Activated CD4-positive, alpha-beta T cell treated with anti-CD3 and anti-CD28 coated beads, Interleukin-2, amount 50 U/mL, for 24 hours (primary cell): ENCODE results near the gene SUGT1.

ENCODE experiments used
- DNase-seq, 2 donors: peaks; one replicate each; pipeline ENCODE4 v3.0.0-alpha.2; 2020; ENCODE audit warnings: low read depth in 1 of 2, low spot score in 1 of 2

SUGT1 gene

DNA sequence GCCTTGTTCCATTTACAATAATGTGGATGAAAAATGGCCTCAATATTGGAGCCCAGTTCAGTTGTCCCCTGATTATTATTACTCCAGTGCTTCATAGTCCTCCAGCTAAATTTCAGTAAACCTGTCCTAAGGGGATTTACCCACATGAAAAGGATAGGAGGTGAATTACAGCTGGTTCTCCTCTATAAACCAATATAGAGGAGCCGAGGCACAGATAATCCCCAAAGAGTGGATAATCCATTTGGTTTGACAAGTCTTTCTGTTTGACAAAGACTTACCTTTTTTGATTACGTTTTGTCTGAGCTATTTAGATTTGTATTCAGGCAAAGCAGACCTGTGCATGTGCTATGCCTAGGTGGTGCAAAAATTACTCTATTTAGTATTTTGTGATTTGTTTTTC is 84.3 kb downstream of the SUGT1 start:
- no peak for DNase-seq

DNA sequence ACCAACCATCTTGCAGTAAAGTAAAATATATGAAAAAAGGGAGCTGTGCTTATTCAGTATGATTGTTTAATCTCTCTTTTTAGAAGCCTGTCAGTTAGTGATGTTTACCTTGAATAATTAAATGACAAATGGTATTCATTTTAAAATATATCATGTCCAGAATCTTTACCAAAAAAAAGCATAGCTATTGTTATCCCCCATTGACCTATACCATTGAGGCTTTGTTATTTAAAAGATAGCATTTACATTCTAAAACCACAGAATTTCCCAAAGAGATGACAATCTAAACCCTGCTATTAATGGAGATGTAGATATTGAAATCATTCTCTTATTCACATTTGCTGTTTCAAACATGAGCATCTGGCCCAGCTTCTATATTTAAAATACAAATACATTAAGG is 84.8 kb downstream of the SUGT1 start:
- no peak for DNase-seq

DNA sequence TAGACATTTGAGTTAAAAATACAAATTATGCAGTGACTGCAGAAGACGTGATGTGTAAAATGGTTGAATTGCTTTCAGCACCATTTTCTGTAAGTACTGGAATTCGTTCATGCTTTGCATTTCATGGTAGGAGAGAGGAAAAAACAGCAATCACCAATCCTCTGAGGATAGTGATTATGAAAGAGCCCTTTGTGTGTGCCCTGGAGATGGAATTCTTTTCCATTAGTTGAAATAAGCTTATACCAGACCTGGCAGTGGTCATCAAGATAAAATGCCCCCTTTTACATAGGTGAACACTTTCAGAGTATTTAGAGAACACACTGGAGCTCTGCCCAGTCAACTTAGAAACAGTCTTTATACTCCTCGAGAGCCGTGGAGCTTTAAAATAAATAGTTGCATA is 85.3 kb downstream of the SUGT1 start:
- DNase-seq = no peak

DNA sequence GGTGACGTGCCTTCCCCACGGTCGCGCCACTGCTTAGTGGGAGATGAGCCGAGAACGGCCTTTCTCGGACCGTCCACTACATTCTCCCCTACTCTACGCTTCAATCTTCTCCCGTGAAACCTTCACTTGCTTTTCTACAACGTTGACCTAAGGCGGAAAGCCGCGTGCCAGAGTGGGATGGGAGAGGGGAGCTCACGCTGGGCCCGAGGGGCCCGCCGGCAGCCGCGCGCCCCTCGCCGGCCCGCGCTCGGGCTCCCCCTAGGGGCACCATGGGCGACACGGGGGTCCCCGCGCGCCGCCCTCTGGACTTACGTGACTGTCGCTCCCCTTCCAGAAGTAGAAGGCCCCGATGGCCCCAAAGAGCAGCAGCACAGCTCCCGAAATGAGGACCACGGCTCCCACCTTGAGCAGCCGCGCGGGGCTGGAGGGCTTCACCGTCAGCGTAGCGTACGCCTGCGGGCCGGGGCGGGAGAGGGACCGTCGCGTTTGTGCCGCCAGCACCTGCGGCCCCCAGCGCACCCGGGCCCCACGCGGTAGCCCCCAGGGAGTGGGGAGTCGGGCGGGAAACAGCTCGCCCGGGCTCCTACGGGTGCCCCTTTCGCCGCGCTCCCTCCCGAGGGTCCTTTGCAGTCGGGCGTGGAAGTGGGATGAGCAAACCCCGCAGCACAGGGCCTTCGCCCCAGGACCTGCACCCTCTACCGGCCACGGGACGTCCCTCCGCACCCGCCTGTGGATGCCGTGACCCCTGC is 86.3 kb downstream of the SUGT1 start:
- DNase-seq = no peak

DNA sequence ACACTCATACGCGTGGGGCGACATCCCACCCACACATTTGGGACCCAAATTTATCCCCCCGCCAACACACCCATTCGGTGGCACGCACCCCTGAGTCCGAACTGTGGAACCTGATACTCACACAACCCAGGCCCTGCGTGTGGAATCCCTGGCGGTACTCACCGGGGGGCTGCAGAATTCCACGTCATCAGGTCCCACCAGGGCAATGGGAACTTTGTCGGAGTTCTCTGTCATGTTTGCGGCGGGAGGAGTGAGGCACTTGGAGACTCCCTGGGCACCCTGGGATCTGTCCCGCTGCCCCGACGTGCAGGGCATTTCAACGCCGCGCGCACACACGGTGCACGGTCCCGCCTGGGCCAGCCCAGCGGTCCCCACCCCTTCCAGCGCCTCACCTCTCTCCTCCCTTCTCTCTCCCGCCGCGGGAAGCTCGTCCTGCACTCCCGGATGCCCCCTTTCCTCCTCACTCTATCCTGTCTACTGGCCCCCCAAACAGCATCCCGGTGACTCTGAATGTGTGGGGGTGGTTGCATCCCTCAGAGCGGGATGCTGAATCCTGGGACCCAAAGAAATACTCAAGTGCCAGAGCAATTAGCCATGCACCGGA is 86.9 kb downstream of the SUGT1 start, which contains the start of gene CNMD:
TSS of gene CNMD (minus strand) at position 353 of the 604 bp plus-strand sequence. CDS start at position 234, 119 bp downstream.
- no peak for DNase-seq

DNA sequence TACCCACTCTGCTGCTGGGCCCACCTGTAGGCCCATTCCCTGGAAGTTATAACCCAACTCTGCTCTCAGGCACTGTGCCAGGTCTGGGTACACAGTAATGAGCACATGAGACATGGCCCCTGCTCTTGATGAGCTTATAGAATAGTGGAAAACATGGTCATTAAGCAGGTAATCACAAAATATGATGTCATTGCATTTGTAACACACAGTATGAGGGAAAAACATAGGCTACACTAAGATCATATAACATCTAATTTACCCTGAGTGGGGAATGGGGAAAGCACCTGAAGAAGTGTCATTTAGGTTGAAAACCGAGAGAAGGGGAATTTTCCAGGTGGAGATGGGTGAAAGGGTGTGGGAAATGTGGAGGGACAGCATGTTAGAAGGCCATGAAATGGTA is 90.9 kb downstream of the SUGT1 start:
- no peak for DNase-seq

DNA sequence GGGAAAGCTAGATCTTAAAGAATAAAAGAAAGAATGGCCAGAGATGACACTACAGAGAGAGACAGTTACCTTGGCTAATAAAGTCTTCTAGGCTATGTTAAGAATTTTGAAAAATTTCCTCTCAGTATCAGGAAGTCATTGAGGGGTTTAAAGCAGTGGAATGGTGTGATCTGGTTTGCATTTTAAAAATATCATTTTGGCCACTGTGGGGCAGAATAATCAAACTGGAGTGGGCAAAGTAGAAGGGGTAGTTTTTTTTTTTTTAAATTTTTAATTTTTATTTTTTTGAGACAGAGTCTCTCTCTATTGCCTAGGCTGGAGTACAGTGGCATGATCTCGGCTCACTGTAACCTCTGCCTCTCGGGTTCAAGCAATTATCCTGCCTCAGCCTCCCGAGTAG is 91.4 kb downstream of the SUGT1 start:
- DNase-seq = no peak

DNA sequence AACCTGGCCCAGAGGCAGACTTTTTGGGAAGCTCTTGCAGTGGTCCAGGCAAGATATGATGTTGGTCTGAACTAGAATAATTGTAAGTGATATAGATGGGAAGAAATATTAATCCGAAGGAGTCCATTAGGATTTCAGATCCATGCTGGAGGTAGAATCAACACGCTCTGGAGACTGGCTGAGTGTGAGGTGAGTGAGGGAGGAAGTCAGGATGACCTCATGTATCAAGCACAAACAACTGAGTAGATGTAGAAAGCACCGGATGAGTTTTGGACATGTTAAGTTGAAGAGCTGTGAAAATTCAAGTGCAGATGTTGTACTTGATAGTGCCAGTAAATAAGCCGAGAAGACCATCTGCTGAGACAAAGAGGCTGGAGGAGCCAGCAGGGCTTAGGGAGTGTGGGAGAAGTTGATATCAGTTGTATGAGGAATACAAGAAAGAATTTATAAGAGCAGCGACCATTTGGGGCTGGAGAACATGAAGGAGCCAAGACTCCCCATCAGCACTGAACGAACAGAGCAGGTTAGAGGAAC is 92.3 kb downstream of the SUGT1 start:
- no peak for DNase-seq

DNA sequence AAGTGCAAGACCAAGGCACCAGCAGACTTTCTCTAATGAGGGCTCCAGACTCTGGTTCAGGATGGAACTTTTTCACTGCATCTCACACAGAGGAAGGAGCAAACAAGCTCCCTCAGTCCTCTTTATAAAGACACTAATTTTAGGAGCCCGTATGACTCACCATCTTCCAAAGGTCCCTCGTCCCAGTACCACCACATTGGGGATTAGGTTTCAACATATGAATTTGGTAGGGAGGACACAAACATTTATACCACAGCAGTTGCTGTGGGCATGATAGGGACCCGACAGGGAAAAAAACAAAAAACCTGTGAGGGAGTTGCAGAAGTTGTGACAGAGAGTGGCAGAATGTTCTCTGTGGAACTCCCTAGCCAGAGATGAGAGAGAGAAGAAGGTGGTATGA is 93.5 kb downstream of the SUGT1 start:
- no peak for DNase-seq

DNA sequence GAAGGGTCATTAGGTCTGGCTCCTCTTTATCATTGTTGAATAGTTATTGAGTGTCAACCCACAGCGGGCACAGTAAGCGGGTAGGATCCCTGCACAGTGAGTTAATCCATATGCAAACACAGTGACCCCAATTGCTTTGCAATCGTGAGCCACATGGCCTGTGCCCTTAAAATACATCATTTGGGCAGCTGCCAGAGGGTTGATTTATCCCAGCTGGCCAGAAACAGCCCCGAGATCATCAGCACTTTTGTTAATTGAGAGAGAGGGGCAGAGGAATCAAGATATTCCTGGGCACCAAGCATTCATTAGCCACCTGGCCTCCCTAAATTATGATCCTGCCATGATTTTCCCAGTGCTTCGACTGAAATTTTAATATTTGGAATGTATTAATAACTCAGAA is 96.8 kb downstream of the SUGT1 start:
- DNase-seq = no peak
